GM12878 (cell line): ENCODE results near the gene ADGRG2. TPM values are rescaled to one million over a fixed set of nuclear protein-coding genes. Genes with fewer than 3 reads are reported as not detected.

Source experiments
- BCL11A ChIP-seq: IDR thresholded peaks from 2 replicates; pipeline ENCODE4 v1.6.1; 2011; ENCODE audit warnings: low read depth, low read length
- FOS ChIP-seq: IDR thresholded peaks from 3 replicates; pipeline ENCODE4 v1.6.1; 2011; ENCODE audit warnings: borderline replicate concordance; ENCODE audit not compliant: insufficient read length; ENCODE audit errors: extremely low read depth
- FOXK2 ChIP-seq: fragments of 450-650 bp; IDR thresholded peaks from 2 replicates; pipeline ENCODE4 v1.6.1; 2017; ENCODE audit warnings: mild to moderate bottlenecking, moderate library complexity
- JUND ChIP-seq: IDR thresholded peaks from 2 replicates; pipeline ENCODE4 v1.6.1; 2012; ENCODE audit warnings: low read depth, mild to moderate bottlenecking, low read length, improper control_type of control experiment, moderate library complexity
- KDM1A ChIP-seq: fragments of 200-600 bp; sonication (generic); IDR thresholded peaks from 2 replicates; pipeline ENCODE4 v1.6.1; 2016; ENCODE audit warnings: borderline replicate concordance
- MYB ChIP-seq: fragments of 150-350 bp; IDR thresholded peaks from 2 replicates; pipeline ENCODE4 v1.6.1; 2014; ENCODE audit warnings: mild to moderate bottlenecking, low read depth, low read length, borderline replicate concordance
- RAD51 ChIP-seq: fragments of 450-650 bp; IDR thresholded peaks from 2 replicates; pipeline ENCODE4 v1.6.1; 2016; ENCODE audit warnings: moderate library complexity, mild to moderate bottlenecking, inconsistent platforms
- SMC3 ChIP-seq: IDR thresholded peaks from 2 replicates; pipeline ENCODE4 v1.6.1; 2011; ENCODE audit warnings: low read length, improper control_type of control experiment, borderline replicate concordance
- TAF1 ChIP-seq: IDR thresholded peaks from 2 replicates; pipeline ENCODE4 v1.6.1; 2011; ENCODE audit warnings: mild to moderate bottlenecking, low read depth, low read length, borderline replicate concordance
- ZNF274 ChIP-seq: IDR thresholded peaks from one replicate; pipeline ENCODE4 v1.8.0; 2011; ENCODE audit not compliant: insufficient read length, insufficient read depth
- ZZZ3 ChIP-seq: IDR thresholded peaks from 2 replicates; pipeline ENCODE4 v1.6.1; 2011; ENCODE audit warnings: low read depth; ENCODE audit not compliant: control insufficient read depth, insufficient read length
- polyA plus RNA-seq, 11 experiments: library from polyadenylated mRNA; depleted of rRNA in 4 of 11; unstranded in 6 of 11; stranded (reverse) in 5 of 11; fragments of >200 nt; fragmentation: Nextera tagmentation in 4 of 11; fragmentation: Illumina TruSeq in 1 of 11; extraction: Ambion mirVana in 4 of 11; extraction: Trizol in 1 of 11; gene quantifications; 1 replicate in 1 of 11; 2 replicates in 10 of 11; pipeline versions ENCODE4 v1.2.1 to v1.2.3, GENCODE V29; 2011 to 2016; ENCODE audit warnings: inconsistent platforms in 2 of 11, missing spikeins in 2 of 11, low read depth in 1 of 11
- total RNA-seq, 4 experiments: library from RNA; depleted of rRNA in 3 of 4; stranded (reverse); fragments of >200 nt in 3 of 4; fragmentation: Illumina TruSeq in 1 of 4; extraction: Trizol in 1 of 4; gene quantifications; 2 replicates each; pipeline versions ENCODE4 v1.2.1 to v1.2.3, GENCODE V29; 2013 to 2021
- TF ChIP-seq, protein P1 (sequence below): fragments of 450-650 bp; formaldehyde crosslinking; IDR thresholded peaks from 2 replicates; pipeline ENCODE4 v1.5.0; 2022; ENCODE audit warnings: mild to moderate bottlenecking, missing genetic modification characterization
- TF ChIP-seq, protein P2 (sequence below): IDR thresholded peaks from 2 replicates; pipeline ENCODE4 v1.6.1; 2011; ENCODE audit warnings: borderline replicate concordance, low read depth, mild to moderate bottlenecking, moderate library complexity, low read length; ENCODE audit not compliant: insufficient read depth, poor library complexity, severe bottlenecking
- TF ChIP-seq, protein P3 (sequence below): fragments of 450-650 bp; IDR thresholded peaks from 2 replicates; pipeline ENCODE4 v1.6.1; 2018; ENCODE audit warnings: borderline replicate concordance, mild to moderate bottlenecking; ENCODE audit not compliant: partially characterized antibody

The ADGRG2 gene
- total and polyA plus RNA-seq, 10 of the 15 experiments (the other 5 are each of a cell fraction or from before 2014, with no cell fraction given): 0.02 to 0.29 (median 0.05) TPM; not detected in 5

DNA sequence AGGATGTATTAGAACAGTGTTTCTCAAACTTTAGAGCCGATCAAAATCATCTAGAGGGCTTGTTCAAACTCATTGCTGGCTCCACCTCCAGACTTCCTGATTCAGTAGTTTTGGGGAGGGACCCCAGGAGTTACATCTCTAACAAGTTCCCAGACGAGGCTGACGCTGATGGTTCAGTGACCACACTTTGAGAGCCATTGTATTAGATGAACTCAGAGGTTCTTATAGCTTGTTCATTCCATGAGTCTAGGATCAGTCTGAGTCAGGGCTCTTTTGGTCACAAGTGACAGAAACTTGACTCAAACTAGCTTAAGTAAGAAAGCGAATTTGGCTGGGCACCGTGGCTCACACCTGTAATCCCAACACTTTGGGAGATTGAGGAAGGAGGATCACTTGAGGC lies 11.5 kb upstream of the ADGRG2 start (continued):
- TF ChIP-seq, protein P1, sequence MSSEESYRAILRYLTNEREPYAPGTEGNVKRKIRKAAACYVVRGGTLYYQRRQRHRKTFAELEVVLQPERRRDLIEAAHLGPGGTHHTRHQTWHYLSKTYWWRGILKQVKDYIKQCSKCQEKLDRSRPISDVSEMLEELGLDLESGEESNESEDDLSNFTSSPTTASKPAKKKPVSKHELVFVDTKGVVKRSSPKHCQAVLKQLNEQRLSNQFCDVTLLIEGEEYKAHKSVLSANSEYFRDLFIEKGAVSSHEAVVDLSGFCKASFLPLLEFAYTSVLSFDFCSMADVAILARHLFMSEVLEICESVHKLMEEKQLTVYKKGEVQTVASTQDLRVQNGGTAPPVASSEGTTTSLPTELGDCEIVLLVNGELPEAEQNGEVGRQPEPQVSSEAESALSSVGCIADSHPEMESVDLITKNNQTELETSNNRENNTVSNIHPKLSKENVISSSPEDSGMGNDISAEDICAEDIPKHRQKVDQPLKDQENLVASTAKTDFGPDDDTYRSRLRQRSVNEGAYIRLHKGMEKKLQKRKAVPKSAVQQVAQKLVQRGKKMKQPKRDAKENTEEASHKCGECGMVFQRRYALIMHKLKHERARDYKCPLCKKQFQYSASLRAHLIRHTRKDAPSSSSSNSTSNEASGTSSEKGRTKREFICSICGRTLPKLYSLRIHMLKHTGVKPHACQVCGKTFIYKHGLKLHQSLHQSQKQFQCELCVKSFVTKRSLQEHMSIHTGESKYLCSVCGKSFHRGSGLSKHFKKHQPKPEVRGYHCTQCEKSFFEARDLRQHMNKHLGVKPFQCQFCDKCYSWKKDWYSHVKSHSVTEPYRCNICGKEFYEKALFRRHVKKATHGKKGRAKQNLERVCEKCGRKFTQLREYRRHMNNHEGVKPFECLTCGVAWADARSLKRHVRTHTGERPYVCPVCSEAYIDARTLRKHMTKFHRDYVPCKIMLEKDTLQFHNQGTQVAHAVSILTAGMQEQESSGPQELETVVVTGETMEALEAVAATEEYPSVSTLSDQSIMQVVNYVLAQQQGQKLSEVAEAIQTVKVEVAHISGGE (CRISPR knock-in tag): no peak
- TF ChIP-seq BCL11A: no peak
- TF ChIP-seq, protein P2, sequence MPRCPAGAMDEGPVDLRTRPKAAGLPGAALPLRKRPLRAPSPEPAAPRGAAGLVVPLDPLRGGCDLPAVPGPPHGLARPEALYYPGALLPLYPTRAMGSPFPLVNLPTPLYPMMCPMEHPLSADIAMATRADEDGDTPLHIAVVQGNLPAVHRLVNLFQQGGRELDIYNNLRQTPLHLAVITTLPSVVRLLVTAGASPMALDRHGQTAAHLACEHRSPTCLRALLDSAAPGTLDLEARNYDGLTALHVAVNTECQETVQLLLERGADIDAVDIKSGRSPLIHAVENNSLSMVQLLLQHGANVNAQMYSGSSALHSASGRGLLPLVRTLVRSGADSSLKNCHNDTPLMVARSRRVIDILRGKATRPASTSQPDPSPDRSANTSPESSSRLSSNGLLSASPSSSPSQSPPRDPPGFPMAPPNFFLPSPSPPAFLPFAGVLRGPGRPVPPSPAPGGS: no peak
- TF ChIP-seq JUND: no peak
- TF ChIP-seq, protein P3, sequence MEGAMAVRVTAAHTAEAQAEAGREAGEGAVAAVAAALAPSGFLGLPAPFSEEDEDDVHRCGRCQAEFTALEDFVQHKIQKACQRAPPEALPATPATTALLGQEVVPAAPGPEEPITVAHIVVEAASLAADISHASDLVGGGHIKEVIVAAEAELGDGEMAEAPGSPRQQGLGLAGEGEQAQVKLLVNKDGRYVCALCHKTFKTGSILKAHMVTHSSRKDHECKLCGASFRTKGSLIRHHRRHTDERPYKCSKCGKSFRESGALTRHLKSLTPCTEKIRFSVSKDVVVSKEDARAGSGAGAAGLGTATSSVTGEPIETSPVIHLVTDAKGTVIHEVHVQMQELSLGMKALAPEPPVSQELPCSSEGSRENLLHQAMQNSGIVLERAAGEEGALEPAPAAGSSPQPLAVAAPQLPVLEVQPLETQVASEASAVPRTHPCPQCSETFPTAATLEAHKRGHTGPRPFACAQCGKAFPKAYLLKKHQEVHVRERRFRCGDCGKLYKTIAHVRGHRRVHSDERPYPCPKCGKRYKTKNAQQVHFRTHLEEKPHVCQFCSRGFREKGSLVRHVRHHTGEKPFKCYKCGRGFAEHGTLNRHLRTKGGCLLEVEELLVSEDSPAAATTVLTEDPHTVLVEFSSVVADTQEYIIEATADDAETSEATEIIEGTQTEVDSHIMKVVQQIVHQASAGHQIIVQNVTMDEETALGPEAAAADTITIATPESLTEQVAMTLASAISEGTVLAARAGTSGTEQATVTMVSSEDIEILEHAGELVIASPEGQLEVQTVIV: no peak
- TF ChIP-seq FOXK2: no peak
- TF ChIP-seq ZZZ3: no peak
- TF ChIP-seq KDM1A: no peak
- no peak for TF ChIP-seq SMC3
- no peak for TF ChIP-seq FOS
- no peak for TF ChIP-seq RAD51
- no peak for TF ChIP-seq ZNF274
- no peak for TF ChIP-seq TAF1
- TF ChIP-seq MYB: no peak
